ENCODE measurements around the gene CALN1. TPM values are rescaled to one million over a fixed set of nuclear protein-coding genes. Genes with fewer than 3 reads are reported as not detected.

The CALN1 gene
- total and polyA plus RNA-seq, 2 of the 8 experiments (the other 6 are each of a cell fraction or from before 2014, with no cell fraction given), result 6.4 to 15.2 TPM

DNA sequence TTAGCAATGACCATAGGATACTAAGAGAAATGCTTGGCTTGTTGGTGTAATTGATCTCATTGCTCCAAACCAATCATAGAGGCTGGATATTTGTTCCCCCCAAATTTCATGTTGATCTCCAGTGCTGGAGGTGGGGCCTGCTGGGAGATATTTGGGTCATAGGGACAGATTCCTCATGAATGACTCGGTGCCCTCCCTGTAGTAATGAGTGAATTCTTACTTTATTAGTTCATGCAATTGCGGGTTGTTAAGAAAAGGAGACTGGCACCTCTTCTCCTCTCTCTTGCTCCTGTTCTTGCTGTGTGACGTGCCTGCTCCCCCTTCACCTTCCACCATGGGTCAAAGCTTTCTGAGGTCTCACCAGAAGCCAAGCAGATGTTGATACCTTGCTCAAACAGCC lies 630.1 kb downstream of the CALN1 start:
- Histone ChIP-seq H2AK5ac (ENCODE audit: low read depth, low read length) (no peak overlapping the region), H3K36me3 (ENCODE audit: control insufficient read depth in 2 of 4, insufficient read depth in 4 of 4, low read length in 3 of 4) (peaks cover 0 to 5% (median 0%) of the 10 kb centered on the region in 4 experiments; a peak in 3 of 8 replicates), H3K27me3 (replicated peaks in 1 of 4; ENCODE audit: control insufficient read depth in 3 of 4, extremely low read depth in 1 of 4, insufficient read depth in 3 of 4, low read length in 3 of 4) (no peaks in the 10 kb centered on the region; a peak in 2 of 7 replicates), H2BK120ac (replicated peaks; ENCODE audit: low read depth, low read length) (no peak overlapping the region), H3K4me1 (replicated peaks in 1 of 4; ENCODE audit: control insufficient read depth in 3 of 4, insufficient read depth in 4 of 4, low read length in 3 of 4) (peaks cover 2 to 9% (median 5%) of the 10 kb centered on the region in 4 experiments; a peak in 6 of 7 replicates), H3K18ac (ENCODE audit: extremely low read depth, low read length) (no peak overlapping the region), H3K27ac (ENCODE audit: low read depth, low read length) (no peak overlapping the region), H4K8ac (ENCODE audit: extremely low read depth, insufficient read depth, low read length) (no peak overlapping the region), H2BK5ac (ENCODE audit: low read depth, low read length) (no peak overlapping the region), H4K5ac (ENCODE audit: insufficient read length, low read depth, low read length) (no peak overlapping the region), H4K91ac (replicated peaks; ENCODE audit: insufficient read length, low read length) (no peak overlapping the region), H2AFZ (ENCODE audit: low read length) (no peak overlapping the region), H2BK20ac (ENCODE audit: low read length) (no peak overlapping the region), H4K20me1 (replicated peaks in 1 of 2; ENCODE audit: control insufficient read depth in 1 of 2, insufficient read depth in 2 of 2, low read length in 2 of 2) (no peaks in the 10 kb centered on the region), H3K4ac (replicated peaks; ENCODE audit: insufficient read length, low read depth, low read length) (no peak overlapping the region), H3K79me1 (ENCODE audit: low read depth, low read length) (no peaks in the 10 kb centered on the region), H3K23ac (ENCODE audit: insufficient read length) (no peak overlapping the region), H3K14ac (ENCODE audit: insufficient read length) (no peak overlapping the region), H3K4me3 (ENCODE audit: extremely low read depth in 1 of 4, insufficient read depth in 2 of 4, low read depth in 3 of 4, low read length in 4 of 4) (no peak overlapping the region), H3K9me3 (ENCODE audit: insufficient read depth in 2 of 2, low read depth in 1 of 2, low read length in 1 of 2) (peaks cover 0 to 5% of the 10 kb centered on the region in 2 experiments; a peak in 2 of 4 replicates), H3K4me2 (ENCODE audit: insufficient read depth in 1 of 2, low read depth in 2 of 2, low read length in 2 of 2) (no peak overlapping the region), H3K23me2 (ENCODE audit: low read depth, low read length) (no peaks in the 10 kb centered on the region), H2BK15ac (ENCODE audit: low read length) (no peak overlapping the region), H3K79me2 (ENCODE audit: control insufficient read depth in 1 of 2, insufficient read depth in 2 of 2, low read length in 2 of 2) (no peaks in the 10 kb centered on the region), H3K9ac (replicated peaks in 1 of 4; ENCODE audit: extremely low read depth in 1 of 4, low read depth in 3 of 4, low read length in 3 of 4) (no peak overlapping the region), H2BK12ac (ENCODE audit: low read depth, low read length) (no peak overlapping the region), H3K56ac (replicated peaks; ENCODE audit: insufficient read length, low read depth, low read length) (no peak overlapping the region)
- DNase-seq (ENCODE audit: low read depth in 1 of 2, low spot score in 2 of 2), result no peak
- no peak for FAIRE-seq
- CTCF ChIA-PET (ENCODE audit: partially characterized antibody), result interaction anchor here (0.7 kb wide), 1 partner anchor 32 kb away, joined by 3 read pairs; no protein-coding TSS in a partner anchor
- WGBS, 2 experiments (ENCODE audit: extremely low coverage in 1 of 2, insufficient coverage in 1 of 2, insufficient read length in 1 of 2, insufficient replicate concordance in 2 of 2, low coverage in 1 of 2, low lambda C conversion rate in 2 of 2, missing lambda C conversion rate in 1 of 2), result 96% methylated on average over 2 of the region's 3 CpGs; no CpG with 5 or more reads in 1 of the 2 experiments
- POLR2A ChIA-PET (ENCODE audit: partially characterized antibody), result no interaction called here
- no peak for TF ChIP-seq CTBP2 (IDR thresholded peaks at IDR 0.05; ENCODE audit: borderline replicate concordance, insufficient read depth, insufficient read length, low read length)
- TF ChIP-seq PHF8 (conservative IDR thresholded peaks at IDR 0.05; ENCODE audit: low read depth, low read length), result no peak
- no peak for TF ChIP-seq CREB1 (IDR thresholded peaks at IDR 0.05)
- TF ChIP-seq NRF1 (IDR thresholded peaks at IDR 0.05; ENCODE audit: low read depth, low read length), result no peak
- no peak for TF ChIP-seq KDM1A (IDR thresholded peaks at IDR 0.05; ENCODE audit: borderline replicate concordance, low read length)
- no peak for TF ChIP-seq SIX5 (IDR thresholded peaks at IDR 0.05; ENCODE audit: low read depth, low read length)
- TF ChIP-seq BRCA1 (IDR thresholded peaks at IDR 0.05; ENCODE audit: low read depth, low read length), result no peak
- no peak for TF ChIP-seq FOSL1 (IDR thresholded peaks at IDR 0.05; ENCODE audit: insufficient read depth, low read depth, low read length)
- TF ChIP-seq TCF12 (IDR thresholded peaks at IDR 0.05; ENCODE audit: low read depth, low read length), result no peak
- TF ChIP-seq, protein P1, sequence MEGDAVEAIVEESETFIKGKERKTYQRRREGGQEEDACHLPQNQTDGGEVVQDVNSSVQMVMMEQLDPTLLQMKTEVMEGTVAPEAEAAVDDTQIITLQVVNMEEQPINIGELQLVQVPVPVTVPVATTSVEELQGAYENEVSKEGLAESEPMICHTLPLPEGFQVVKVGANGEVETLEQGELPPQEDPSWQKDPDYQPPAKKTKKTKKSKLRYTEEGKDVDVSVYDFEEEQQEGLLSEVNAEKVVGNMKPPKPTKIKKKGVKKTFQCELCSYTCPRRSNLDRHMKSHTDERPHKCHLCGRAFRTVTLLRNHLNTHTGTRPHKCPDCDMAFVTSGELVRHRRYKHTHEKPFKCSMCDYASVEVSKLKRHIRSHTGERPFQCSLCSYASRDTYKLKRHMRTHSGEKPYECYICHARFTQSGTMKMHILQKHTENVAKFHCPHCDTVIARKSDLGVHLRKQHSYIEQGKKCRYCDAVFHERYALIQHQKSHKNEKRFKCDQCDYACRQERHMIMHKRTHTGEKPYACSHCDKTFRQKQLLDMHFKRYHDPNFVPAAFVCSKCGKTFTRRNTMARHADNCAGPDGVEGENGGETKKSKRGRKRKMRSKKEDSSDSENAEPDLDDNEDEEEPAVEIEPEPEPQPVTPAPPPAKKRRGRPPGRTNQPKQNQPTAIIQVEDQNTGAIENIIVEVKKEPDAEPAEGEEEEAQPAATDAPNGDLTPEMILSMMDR (IDR thresholded peaks at IDR 0.05; ENCODE audit: control extremely low read depth in 1 of 3, insufficient read depth in 1 of 3, low read depth in 1 of 3, low read length in 3 of 3), result no peak
- TF ChIP-seq, protein P2, sequence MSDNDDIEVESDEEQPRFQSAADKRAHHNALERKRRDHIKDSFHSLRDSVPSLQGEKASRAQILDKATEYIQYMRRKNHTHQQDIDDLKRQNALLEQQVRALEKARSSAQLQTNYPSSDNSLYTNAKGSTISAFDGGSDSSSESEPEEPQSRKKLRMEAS (IDR thresholded peaks at IDR 0.05), result no peak
- no peak for TF ChIP-seq YY1 (IDR thresholded peaks at IDR 0.05; ENCODE audit: low read depth, low read length)

Data from H1 (cell line).